Measurements from ENCODE around the gene MB. TPM values are rescaled to one million over a fixed set of nuclear protein-coding genes. Genes with fewer than 3 reads are reported as not detected.

Gene MB
- total RNA-seq, 1 donor, result not detected

DNA sequence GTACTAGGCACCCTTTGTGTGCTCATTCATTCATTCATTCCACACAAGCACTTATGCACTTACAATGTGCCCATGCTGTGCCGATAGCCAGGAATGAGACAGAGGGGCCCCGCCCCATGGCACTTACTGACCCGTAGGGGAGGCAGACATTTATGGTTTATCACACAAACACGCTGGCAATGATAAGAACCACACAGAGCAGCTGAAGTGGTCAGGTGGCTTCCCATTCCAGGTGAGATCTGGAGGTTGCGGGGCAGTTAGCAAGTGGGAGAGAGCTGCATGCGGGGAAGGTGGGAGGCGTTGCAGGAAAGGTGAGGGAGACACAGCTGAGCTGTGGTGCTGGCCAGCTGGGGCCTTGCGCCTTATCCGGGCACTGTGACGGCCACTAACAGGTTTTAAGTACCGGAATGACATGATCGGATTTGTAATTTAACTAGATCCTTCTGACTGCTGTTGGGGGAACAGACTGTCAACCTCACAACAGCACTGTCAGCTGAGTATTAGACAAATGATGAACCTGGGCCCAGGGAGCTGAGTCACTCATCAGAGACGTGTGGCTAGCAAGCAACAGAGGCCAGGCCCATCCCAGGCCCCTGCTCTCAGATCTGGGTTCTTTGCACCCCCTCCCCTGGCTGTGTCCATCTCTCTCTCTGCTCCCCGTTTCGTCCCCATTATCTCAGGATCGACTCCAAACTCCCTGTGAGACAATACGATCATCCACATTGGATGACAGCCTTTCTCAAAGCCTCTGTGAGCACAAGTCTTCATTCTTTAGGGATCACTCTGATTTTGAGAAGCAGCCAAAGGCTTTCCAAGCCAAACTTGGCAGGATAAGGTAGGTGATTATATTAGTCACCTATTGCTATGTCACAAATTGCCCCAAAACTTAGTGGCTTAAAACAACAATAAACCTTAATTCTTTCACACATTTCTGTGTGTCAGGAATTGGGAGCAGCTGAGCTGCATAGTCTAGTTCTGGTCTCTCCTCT, 48.1 kb downstream of the MB start:
- H3K4me1 ChIP-seq (ENCODE audit: insufficient read depth, low read length), result no peaks in the 10 kb centered on the region
- H3K27me3 ChIP-seq (ENCODE audit: insufficient read depth, low read length), result no peaks in the 10 kb centered on the region
- H3K9me3 ChIP-seq (ENCODE audit: low read depth, low read length), result no peaks in the 10 kb centered on the region
- H3K4me3 ChIP-seq (ENCODE audit: low read length), result no peak overlapping the region

DNA sequence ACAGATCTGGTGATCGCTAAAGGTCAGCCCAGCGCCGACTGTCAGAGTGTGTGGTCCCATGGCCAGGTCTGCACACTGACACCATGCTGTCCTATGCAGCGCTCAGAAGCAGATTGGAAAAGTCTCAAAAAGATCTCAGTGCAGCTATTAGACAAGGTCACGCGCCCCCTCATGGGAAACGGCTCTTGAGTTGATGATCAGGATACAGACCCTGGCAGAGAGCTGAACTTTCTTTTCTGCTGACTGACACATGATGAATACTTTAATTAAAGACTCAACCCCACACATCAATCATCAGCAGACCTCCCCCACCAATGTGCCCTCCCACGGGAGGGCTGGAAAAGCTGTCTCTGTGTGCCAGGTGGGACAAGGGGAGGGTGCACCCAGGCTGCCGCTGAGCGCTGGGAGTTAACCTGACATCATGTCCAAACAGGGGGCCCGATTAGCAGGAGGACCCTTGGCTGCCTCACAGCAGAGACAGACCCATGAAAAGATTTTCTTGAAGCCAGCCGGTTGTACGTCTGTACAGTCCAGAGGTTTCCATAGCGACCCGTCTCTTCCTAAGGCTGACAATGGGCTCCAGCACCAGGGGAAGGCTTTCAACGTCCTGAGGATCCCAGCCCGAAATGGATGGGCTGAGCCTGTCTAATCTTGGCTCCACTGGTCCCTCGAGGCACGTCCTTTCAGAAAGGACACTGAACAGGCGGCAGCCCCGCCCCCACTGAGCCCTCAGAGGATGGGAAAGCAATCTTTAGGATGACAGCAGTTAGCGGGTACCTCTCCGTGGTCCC, 49.6 kb downstream of the MB start:
- H3K9me3 ChIP-seq (ENCODE audit: low read depth, low read length), result no peaks in the 10 kb centered on the region
- no peaks in the 10 kb centered on the region for H3K27me3 ChIP-seq (ENCODE audit: insufficient read depth, low read length)
- H3K4me3 ChIP-seq (ENCODE audit: low read length), result no peak overlapping the region
- no peaks in the 10 kb centered on the region for H3K4me1 ChIP-seq (ENCODE audit: insufficient read depth, low read length)

DNA sequence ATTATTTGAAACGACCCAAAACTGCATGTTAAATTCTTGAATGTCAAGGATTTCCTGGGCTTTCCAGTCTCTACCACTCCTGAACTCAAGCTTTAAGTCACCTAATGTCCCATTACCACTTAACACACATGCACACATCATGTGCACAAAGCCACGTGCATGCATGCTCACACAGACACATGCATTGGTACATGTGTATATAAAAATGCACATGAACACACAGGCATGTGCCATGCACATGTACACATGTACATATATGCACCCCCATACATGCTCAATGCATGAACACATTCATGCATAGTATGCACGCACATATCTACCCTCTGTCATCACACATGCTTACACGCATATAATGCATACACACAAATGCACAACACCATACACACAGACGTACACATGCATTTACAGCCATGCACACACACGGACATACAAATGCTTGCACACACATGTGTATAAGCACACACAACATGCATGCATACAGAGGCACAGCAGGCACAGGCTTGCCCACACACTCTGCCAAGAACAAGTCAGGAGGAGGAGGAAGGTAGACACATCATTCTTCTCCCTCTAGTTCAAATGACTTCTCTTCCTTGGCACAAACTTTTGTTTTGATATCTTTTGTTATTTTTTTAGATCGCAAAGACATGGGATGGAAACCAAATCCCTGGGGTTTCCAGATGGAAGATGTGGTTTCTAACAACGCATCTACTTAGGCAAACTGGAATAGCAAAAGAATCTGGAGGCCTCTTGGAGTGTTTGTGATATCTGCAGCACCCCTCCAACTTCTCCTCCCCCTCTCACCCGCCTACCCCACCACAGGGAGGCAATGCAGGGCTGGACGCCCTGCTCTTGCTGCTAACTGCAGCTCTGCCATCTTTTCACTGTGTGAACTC, 51.9 kb downstream of the MB start:
- Histone ChIP-seq H3K4me1 (ENCODE audit: insufficient read depth, low read length) (no peaks in the 10 kb centered on the region), H3K9me3 (ENCODE audit: low read depth, low read length) (no peaks in the 10 kb centered on the region), H3K4me3 (ENCODE audit: low read length) (no peak overlapping the region), H3K27me3 (ENCODE audit: insufficient read depth, low read length) (no peaks in the 10 kb centered on the region)

DNA sequence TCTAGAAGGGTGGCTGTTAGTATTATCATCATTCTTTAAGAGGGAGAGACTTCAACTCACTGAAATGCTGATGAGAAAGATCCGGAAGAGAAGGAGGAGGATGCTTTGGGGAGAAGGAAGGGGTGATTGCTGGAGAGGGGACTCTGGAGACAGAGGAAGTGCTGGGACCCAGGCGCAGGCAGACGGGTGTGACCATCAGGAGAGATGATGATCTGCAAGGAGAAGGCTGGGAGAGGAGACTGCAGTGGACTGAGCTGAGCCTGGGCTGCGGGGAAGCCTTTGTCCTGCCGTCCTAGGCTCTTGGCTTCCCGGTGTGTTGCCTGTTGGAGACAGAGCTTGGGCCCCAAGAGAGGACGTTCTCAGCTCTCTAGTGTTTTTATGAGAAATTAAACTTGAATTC, 53.9 kb downstream of the MB start:
- no peaks in the 10 kb centered on the region for H3K4me1 ChIP-seq (ENCODE audit: insufficient read depth, low read length)
- no peaks in the 10 kb centered on the region for H3K27me3 ChIP-seq (ENCODE audit: insufficient read depth, low read length)
- H3K9me3 ChIP-seq (ENCODE audit: low read depth, low read length), result no peaks in the 10 kb centered on the region
- no peak overlapping the region for H3K4me3 ChIP-seq (ENCODE audit: low read length)

DNA sequence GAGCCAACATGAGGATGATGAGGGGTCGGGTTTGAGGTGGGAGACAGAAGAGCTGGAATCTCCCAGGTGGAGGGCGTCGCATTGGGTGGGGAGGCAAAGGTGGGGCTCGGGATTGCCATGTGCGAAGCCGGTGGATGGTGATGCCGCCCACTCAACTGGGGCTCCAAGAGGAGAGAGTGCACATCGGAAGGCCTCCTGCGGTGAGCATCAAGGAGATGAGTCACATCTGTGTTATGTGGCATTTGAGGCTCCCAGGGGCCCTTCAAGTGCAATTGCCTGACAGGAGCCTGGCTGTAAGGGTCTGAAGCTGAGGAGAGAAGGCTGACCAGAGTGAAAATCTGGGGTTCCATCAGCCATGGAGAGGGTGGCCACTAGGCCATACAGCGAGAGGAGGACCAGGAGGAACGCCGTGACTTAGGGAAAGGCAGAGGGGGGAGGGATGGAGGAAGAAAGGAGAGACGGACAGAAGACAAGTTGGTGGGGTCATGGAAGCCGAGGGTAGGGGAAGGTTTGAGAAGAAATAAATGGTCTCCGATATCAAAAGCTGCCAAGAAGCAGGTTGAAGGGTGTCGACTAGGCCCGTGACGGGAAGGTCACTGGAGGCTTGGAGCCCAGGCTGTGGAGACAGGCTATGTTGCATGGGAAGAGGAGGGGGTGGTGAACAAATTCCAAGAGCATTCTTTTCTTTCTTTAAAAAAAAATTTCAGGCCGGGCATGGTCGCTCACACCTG, 55.2 kb downstream of the MB start:
- Histone ChIP-seq H3K4me3 (ENCODE audit: low read length) (no peak overlapping the region), H3K4me1 (ENCODE audit: insufficient read depth, low read length) (no peaks in the 10 kb centered on the region), H3K9me3 (ENCODE audit: low read depth, low read length) (no peaks in the 10 kb centered on the region), H3K27me3 (ENCODE audit: insufficient read depth, low read length) (no peaks in the 10 kb centered on the region)

- H3K27me3 ChIP-seq (ENCODE audit: insufficient read depth, low read length), result no peaks in the 10 kb centered on the region
- H3K4me1 ChIP-seq (ENCODE audit: insufficient read depth, low read length), result no peaks in the 10 kb centered on the region
- H3K4me3 ChIP-seq (ENCODE audit: low read length), result no peak overlapping the region
- H3K9me3 ChIP-seq (ENCODE audit: low read depth, low read length), result no peaks in the 10 kb centered on the region
These were observed 56.3 kb downstream of the MB start for GRCh38 chr22:35560824-35561223.

- Histone ChIP-seq H3K27me3 (ENCODE audit: insufficient read depth, low read length) (no peaks in the 10 kb centered on the region), H3K4me3 (ENCODE audit: low read length) (no peak overlapping the region), H3K4me1 (ENCODE audit: insufficient read depth, low read length) (no peaks in the 10 kb centered on the region), H3K9me3 (ENCODE audit: low read depth, low read length) (no peaks in the 10 kb centered on the region)
These were observed 56.8 kb downstream of the MB start for GRCh38 chr22:35560366-35560765.

DNA sequence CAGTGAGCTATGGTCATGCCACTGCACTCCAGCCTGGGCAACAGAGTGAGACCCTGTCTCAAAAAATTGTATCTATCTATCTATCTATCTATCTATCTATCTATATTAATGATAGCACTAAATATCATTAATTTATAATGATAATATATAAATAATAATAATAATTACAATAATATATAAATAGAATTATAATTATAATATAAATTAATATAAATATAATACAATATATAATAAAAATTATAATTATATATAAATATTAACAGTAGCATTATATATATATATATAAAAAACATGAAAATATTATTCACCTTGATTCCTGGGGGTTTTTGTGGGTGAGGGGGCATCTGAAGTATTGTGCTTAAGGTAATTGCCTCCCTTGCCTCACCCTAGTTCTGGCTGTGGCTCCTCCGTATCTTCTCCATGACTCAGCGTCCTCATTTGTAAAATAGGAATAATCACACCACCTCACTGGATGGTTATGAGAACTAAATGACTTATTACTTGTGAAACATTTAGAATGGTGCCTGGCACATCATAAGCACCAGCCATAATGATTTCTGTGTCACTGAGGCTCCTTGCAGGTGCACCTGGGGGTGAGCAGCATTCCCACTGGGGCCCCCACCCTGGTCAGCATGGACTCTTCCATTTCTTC, 57.6 kb downstream of the MB start:
- Histone ChIP-seq H3K9me3 (ENCODE audit: low read depth, low read length) (no peaks in the 10 kb centered on the region), H3K4me3 (ENCODE audit: low read length) (no peak overlapping the region), H3K4me1 (ENCODE audit: insufficient read depth, low read length) (no peaks in the 10 kb centered on the region), H3K27me3 (ENCODE audit: insufficient read depth, low read length) (no peaks in the 10 kb centered on the region)

GRCh38 chr22:35558719-35559118, 58.4 kb downstream of the MB start:
- Histone ChIP-seq H3K4me1 (ENCODE audit: insufficient read depth, low read length) (no peaks in the 10 kb centered on the region), H3K27me3 (ENCODE audit: insufficient read depth, low read length) (no peaks in the 10 kb centered on the region), H3K9me3 (ENCODE audit: low read depth, low read length) (no peaks in the 10 kb centered on the region), H3K4me3 (ENCODE audit: low read length) (no peak overlapping the region)

- no peaks in the 10 kb centered on the region for H3K9me3 ChIP-seq (ENCODE audit: low read depth, low read length)
- no peaks in the 10 kb centered on the region for H3K27me3 ChIP-seq (ENCODE audit: insufficient read depth, low read length)
- H3K4me1 ChIP-seq (ENCODE audit: insufficient read depth, low read length), result peaks cover under 1% of the 10 kb centered on the region
- H3K4me3 ChIP-seq (ENCODE audit: low read length), result no peak overlapping the region
These were observed 59.1 kb downstream of the MB start for GRCh38 chr22:35558031-35558430.

Other genes with a start within 250 kb of the MB start
- gene HMOX1, start 236.2 kb downstream of the MB start, total RNA-seq, result 46.6 TPM
- gene MCM5, start 217.2 kb downstream of the MB start, total RNA-seq, result 21.3 TPM
- gene RASD2, start 76.5 kb downstream of the MB start, total RNA-seq, result 0.52 TPM
- gene APOL6, start 31.1 kb upstream of the MB start, total RNA-seq, result 54.4 TPM
- gene APOL5, start 100.5 kb upstream of the MB start, total RNA-seq, result not detected